ENCODE measurements around the gene WFDC10B.
"Not testable (repeated sequence)": the region's sequence is repeated elsewhere in the genome, so short reads cannot be mapped to it uniquely, and the experiment has no call there.

The WFDC10B gene

DNA sequence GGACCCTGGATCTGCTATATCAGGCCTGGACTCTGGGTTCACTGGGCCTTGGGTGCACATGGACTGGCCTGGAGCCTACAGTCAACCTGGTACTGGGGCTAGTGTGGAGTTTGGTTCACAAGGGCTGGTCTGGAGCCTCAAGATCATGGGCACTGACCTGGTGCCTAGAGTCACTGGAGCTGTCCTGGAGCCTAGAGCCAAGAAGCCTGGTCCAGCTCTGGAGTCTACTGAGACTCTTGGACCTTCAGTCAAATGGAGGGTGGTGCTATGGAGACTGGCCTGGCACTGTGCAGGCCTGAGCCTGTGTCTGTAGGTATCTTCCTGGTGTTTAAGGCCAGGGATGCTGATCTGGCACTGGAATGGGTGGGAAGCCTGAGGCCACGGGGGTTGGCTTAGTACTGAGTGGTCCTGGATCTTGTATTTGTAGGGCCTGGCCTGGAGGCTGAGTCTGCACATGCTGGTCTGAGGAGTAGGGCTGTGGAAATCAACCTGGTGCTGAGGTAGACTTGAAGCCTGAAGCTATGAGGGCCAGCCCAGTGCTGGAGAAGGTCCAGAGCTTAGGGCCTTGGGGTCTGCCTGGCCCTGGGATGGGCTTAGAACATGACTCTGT, 57.3 kb downstream of the WFDC10B start:
- DNase-seq (ENCODE audit: low read depth), result no peak

DNA sequence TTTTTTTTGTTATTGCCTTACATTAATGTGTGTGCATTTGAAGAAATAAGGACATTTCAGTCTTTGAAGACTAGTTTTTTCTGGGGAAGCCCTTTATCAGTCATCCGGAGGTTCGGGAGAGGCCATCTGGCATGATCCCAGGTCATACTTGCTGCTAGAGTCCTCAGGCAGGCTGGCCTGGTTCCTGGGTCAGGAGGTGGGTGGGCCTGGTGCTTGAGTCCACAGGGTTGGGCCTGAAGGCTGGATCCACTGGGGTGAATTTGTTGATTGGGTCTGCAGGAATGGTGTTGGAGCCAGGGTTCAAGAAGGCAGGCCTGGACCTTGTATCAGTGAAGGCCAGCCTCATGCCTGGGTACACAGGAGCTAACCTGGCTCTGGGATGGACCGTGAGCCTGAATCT, 57.9 kb downstream of the WFDC10B start:
- DNase-seq (ENCODE audit: low read depth), result no peak

DNA sequence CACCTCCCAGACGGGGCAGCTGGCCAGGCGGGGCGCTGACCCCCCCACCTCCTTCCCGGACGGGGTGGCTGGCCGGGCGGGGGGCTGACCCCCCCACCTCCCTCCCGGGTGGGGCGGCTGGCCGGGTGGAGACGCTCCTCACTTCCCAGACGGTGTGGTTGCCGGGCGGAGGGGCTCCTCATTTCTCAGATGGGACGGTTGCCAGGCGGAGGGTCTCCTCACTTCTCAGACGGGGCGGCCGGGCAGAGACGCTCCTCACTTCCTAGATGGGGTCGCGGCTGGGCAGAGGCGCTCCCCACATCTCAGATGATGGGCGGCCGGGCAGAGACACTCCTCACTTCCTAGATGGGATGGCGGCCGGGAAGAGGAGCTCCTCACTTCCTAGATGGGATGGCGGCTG, 59.0 kb downstream of the WFDC10B start:
- not testable (repeated sequence) for DNase-seq (ENCODE audit: low read depth)

DNA sequence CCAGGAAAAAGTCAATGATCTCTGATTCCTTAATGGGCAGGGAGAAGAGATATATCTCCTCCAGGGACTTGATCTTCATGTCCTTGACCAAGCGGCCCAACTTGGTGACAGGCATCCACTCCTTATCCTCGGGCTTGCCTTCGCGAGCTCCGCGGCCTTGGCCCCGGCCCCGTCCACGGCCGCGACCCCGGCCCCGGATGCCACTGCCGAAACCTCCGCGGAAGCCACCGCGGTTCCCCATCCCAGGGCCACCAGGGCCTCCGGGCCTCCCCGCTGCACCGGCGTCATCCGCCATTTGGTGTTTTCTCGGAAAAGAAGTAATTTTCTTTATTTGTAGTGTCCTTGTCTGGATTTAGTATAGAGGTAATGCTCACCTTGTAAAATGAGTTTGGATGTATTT, 63.7 kb downstream of the WFDC10B start:
- not testable (repeated sequence) for DNase-seq (ENCODE audit: low read depth)

DNA sequence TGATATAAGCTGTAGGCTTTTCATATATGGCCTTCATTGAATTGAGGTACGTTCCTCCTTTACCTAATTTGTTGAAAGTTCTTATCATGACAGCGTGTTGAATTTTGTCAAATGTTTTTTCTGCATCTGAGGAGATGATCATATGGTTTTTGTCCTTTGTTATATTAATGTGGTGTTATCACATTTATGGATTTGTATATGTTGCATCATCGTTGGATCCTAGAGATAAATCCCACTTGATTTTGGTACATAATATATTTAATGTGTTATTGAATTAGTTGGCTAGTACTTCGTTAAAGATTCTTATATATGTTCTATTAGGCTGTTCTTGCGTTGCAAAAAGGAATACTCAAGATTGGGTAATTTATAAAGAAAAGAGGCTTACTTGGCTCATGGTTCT, 65.1 kb downstream of the WFDC10B start:
- DNase-seq (ENCODE audit: low read depth), result no peak

DNA sequence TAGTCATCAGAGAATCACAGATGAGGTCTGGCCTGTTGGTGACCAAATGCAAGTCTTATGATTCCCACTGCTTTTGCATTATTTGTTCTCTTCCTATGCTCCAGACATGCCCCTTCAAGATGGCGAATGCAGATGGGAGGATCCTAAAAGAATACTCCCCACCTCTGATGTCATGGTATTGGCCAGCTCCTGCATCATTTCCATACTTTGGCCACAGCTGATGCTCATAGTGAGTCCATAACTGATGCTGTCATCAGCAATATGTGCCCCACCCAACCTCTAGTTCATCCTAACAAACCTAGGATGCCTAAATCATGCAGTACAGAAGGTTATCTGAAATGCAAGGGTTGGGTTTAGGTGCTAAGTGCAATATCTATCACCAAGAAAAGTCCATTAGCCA, 68.3 kb downstream of the WFDC10B start:
- no peak for DNase-seq (ENCODE audit: low read depth)

Measured in EH (cell line).